T-cell (primary cell): ENCODE results near the gene TMPRSS11B. TPM values are rescaled to one million over a fixed set of nuclear protein-coding genes. Genes with fewer than 3 reads are reported as not detected.
"Not testable (repeated sequence)": the region's sequence is repeated elsewhere in the genome, so short reads cannot be mapped to it uniquely, and the experiment has no call there.

Experiments used
- ATAC-seq, 4 experiments: fragments of 200-7000 bp in 3 of 4; fragments of 150-1000 bp in 1 of 4; cut with Tn5 transposase; replicated peaks in 1 of 4; 1 replicate in 3 of 4; 2 replicates in 1 of 4; pipeline ENCODE4 v1.10.0; 2021; ENCODE audit warnings: moderate library complexity in 3 of 4, mild to moderate bottlenecking in 2 of 4, moderate number of reproducible peaks in 1 of 4
- CTCF ChIA-PET, 2 donors: fragments of 300-600 bp; sonication (Branson Sonifier 250); formaldehyde crosslinking; loops; one replicate each; lab custom pipeline; 2022; ENCODE audit warnings: antibody characterized with exemption in 2 of 2; lab: Charles Lee
- POLR2A ChIA-PET, 2 donors: fragments of 300-600 bp; sonication (Branson Sonifier 250); formaldehyde crosslinking; loops; one replicate each; lab custom pipeline; 2022; ENCODE audit warnings: antibody characterized with exemption in 2 of 2; lab: Charles Lee
- DNase-seq, 35 experiments: peaks; one replicate each; pipeline versions ENCODE4 v3.0.0 to v3.0.0-alpha.2; 2013 to 2023
- H3K27ac ChIP-seq: one replicate; pipeline ENCODE4 v1.5.1; 2013; ENCODE audit warnings: low read length
- H3K27me3 ChIP-seq, 2 experiments: replicated peaks in 1 of 2; 1 replicate in 1 of 2; 2 replicates in 1 of 2; pipeline versions ENCODE4 v1.6.1 to v1.7.0; 2013; ENCODE audit warnings: low read length in 1 of 2, mixed read lengths in 1 of 2; ENCODE audit not compliant: control insufficient read depth in 2 of 2, insufficient read depth in 2 of 2; ENCODE audit errors: extremely low read depth in 1 of 2
- H3K36me3 ChIP-seq, 2 donors: 1 replicate in 1 of 2; 2 replicates in 1 of 2; pipeline versions ENCODE4 v1.6.1 to v1.7.0; 2013; ENCODE audit warnings: low read length in 1 of 2; ENCODE audit not compliant: control insufficient read depth in 2 of 2, insufficient read depth in 1 of 2; ENCODE audit errors: extremely low read depth in 1 of 2
- H3K4me1 ChIP-seq, 2 experiments: 1 replicate in 1 of 2; 2 replicates in 1 of 2; pipeline versions ENCODE4 v1.6.1 to v1.7.0; 2013; ENCODE audit warnings: low read length in 2 of 2, mixed read lengths in 1 of 2; ENCODE audit not compliant: insufficient read depth in 2 of 2, control insufficient read depth in 1 of 2; ENCODE audit errors: extremely low read depth in 1 of 2
- H3K4me3 ChIP-seq, 2 donors: 1 replicate in 1 of 2; 2 replicates in 1 of 2; pipeline versions ENCODE4 v1.5.1 to v1.7.0; 2013; ENCODE audit warnings: mild to moderate bottlenecking in 2 of 2, low read length in 1 of 2, moderate library complexity in 1 of 2; ENCODE audit not compliant: control insufficient read depth in 1 of 2; ENCODE audit errors: extremely low read depth in 1 of 2
- H3K9me3 ChIP-seq: 2 replicates; pipeline ENCODE4 v1.7.0; 2013
- H3K27ac Mint-ChIP-seq, 2 donors: one replicate each; pipeline ENCODE4 v1.8.0; 2020 to 2021; ENCODE audit warnings: mild to moderate bottlenecking in 2 of 2, mixed read lengths in 2 of 2
- H3K27me3 Mint-ChIP-seq, 2 donors: one replicate each; pipeline ENCODE4 v1.8.0; 2021 to 2022; ENCODE audit warnings: mixed read lengths in 2 of 2
- H3K36me3 Mint-ChIP-seq: one replicate; pipeline ENCODE4 v1.8.0; 2021; ENCODE audit warnings: mixed read lengths
- H3K4me1 Mint-ChIP-seq, 3 donors: one replicate each; pipeline ENCODE4 v1.8.0; 2020 to 2022; ENCODE audit warnings: mixed read lengths in 3 of 3, mild to moderate bottlenecking in 1 of 3
- H3K4me3 Mint-ChIP-seq, 3 donors: one replicate each; pipeline ENCODE4 v1.8.0; 2020 to 2022; ENCODE audit warnings: mild to moderate bottlenecking in 3 of 3, mixed read lengths in 3 of 3, moderate library complexity in 3 of 3
- H3K9me3 Mint-ChIP-seq, 3 donors: one replicate each; pipeline ENCODE4 v1.8.0; 2020 to 2022; ENCODE audit warnings: mixed read lengths in 3 of 3
- WGBS: methylation state at CpG from one replicate; pipeline ENCODE4 v1.1.5; 2013; ENCODE audit warnings: missing lambda C conversion rate; ENCODE audit not compliant: insufficient coverage; 5-methylcytosine and 5-hydroxymethylcytosine counted together
- total RNA-seq, 35 experiments: library from RNA in 6 of 35; stranded (reverse) in 6 of 35; fragments of 120-200 nt in 1 of 35; gene quantifications; one replicate each; pipeline versions ENCODE4 v1.2.1 to v1.2.4 and lab custom pipeline; 2013 to 2026

Gene TMPRSS11B
- total RNA-seq, 5 donors from 2014 or later (not counting 1 experiment from before 2014, with no cell fraction given): not detected

DNA sequence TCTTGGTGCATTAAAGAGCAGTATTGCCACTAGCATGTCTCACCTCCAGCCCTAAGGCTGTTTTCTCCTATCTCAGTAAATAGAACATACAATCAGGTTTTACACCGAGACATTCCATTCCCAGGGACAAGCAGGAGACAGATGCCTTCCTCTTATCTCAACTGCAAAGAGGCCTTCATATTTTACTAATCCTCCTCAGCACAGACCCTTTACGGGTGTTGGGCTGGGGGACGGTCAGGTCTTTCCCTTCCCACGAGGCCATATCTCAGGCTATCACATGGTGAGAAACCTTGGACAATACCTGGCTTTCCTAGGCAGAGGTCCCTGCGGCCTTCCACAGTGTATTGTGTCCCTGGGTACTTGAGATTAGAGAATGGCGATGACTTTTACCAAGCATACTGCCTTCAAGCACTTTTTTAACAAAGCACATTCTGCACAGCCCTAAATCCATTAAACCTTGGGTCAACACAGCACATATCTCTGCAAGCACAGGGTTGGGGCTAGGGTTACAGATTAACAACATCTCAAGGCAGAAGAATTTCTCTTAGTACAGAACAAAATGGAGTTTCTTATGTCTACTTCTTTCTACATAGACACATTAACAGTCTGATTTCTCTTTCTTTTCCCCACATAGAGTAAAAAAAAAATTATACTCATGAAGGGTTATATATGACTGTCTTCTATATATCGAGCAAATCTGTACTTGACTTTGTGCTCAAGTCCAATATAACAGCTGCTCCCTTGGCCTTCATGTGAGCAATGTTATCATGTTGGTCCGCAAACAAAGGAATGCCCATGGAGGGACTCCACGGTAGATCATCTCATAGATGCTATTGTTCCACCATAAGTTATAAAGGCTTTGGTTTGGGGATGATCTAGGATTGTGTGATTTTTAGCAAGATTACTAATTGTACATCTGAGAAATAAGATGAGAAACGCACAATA, 36.6 kb upstream of the TMPRSS11B start:
- CTCF ChIA-PET, H3K36me3 Mint-ChIP-seq, POLR2A ChIA-PET, DNase-seq, H3K9me3 ChIP-seq, H3K27me3 Mint-ChIP-seq, H3K27me3 ChIP-seq, H3K4me3 ChIP-seq, H3K4me1 ChIP-seq, H3K4me1 Mint-ChIP-seq, H3K27ac ChIP-seq, ATAC-seq, H3K9me3 Mint-ChIP-seq, H3K4me3 Mint-ChIP-seq, H3K27ac Mint-ChIP-seq, H3K36me3 ChIP-seq: not testable (repeated sequence)
- 89% methylated on average over 2 of the region's 10 CpGs for WGBS

DNA sequence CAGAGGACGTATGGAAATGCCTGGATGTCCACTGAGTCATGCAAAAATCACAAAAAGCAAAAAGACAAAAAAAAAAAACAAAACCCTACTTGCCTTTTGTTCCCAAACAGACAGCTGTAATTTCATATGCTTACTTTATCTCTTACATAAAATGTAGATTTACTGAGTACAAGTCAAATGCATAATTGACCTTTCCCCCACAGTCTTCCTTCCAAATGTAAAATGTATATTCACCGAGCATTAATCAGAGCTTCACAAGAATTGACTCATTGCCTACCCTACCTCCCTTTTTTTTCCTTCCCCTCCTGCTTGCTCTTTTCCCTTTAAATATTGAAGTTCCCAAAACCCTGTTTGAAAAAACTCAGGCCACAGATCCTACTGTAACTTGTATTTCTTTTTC, 32.5 kb upstream of the TMPRSS11B start:
- 100% methylated on average over 1 of the region's 2 CpGs for WGBS
- Histone ChIP-seq H3K4me1 (no peaks in the 10 kb centered on the region), H3K27ac (no peak overlapping the region), H3K27me3 (peaks cover 0 to 3% of the 10 kb centered on the region in 2 experiments), H3K4me3 (no peak overlapping the region), H3K36me3 (no peaks in the 10 kb centered on the region), H3K9me3 (no peaks in the 10 kb centered on the region)
- H3K36me3 Mint-ChIP-seq: no peaks in the 10 kb centered on the region
- no peak for ATAC-seq
- POLR2A ChIA-PET: interaction anchor here in 1 of 2 donors (0.5 to 0.7 kb wide), 2 partner anchors 11 to 1787 kb away, joined by 3 to 4 read pairs; no protein-coding TSS in a partner anchor
- no peak overlapping the region for H3K4me3 Mint-ChIP-seq
- H3K4me1 Mint-ChIP-seq: no peaks in the 10 kb centered on the region
- no peak overlapping the region for H3K27ac Mint-ChIP-seq
- H3K27me3 Mint-ChIP-seq: peaks cover 5 to 10% of the 10 kb centered on the region in 2 donors
- CTCF ChIA-PET: interaction anchor here in 1 of 2 donors (0.7 kb wide), 1 partner anchor 18 kb away, joined by 4 read pairs; no protein-coding TSS in a partner anchor
- no peaks in the 10 kb centered on the region for H3K9me3 Mint-ChIP-seq
- no peak for DNase-seq

DNA sequence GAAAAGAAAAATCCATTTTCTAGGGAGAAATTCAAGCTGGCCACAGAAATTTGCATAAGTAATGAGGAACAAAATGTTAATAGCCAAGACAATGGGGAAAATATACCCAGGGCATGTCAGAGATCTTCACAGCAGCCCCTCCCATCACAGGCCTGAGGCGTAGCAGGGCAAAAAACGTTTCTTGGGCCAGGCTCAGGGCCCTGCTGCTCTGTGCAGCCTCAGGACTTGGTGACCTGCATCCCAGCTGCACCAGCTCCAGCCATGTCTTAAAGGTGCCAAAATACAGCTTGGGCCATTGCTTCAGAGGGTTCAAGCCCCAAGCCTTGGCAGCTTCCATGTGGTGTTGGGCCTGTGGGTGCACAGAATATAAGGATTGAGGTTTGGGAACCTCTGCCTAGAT, 32.1 kb upstream of the TMPRSS11B start:
- Mint-ChIP-seq H3K4me3 (no peak overlapping the region), H3K4me1 (no peaks in the 10 kb centered on the region), H3K27ac (no peak overlapping the region), H3K36me3 (no peaks in the 10 kb centered on the region), H3K9me3 (no peaks in the 10 kb centered on the region), H3K27me3 (peaks cover 8 to 10% of the 10 kb centered on the region in 2 donors)
- POLR2A ChIA-PET: interaction anchor here in 1 of 2 donors (0.5 to 0.7 kb wide), 2 partner anchors 12 to 1788 kb away, joined by 3 to 4 read pairs; no protein-coding TSS in a partner anchor
- Histone ChIP-seq H3K4me1 (no peaks in the 10 kb centered on the region), H3K9me3 (no peaks in the 10 kb centered on the region), H3K27ac (no peak overlapping the region), H3K4me3 (no peak overlapping the region), H3K36me3 (no peaks in the 10 kb centered on the region), H3K27me3 (peaks cover 0 to 3% of the 10 kb centered on the region in 2 experiments)
- CTCF ChIA-PET: no interaction called here
- DNase-seq (no peak), ATAC-seq (no peak)
- 56% methylated on average over 2 of the region's 2 CpGs for WGBS

- no CpG with 5 or more reads among the region's 2 CpGs for WGBS
- Histone ChIP-seq H3K27me3 (peaks cover 0 to 6% of the 10 kb centered on the region in 2 experiments), H3K4me1 (no peaks in the 10 kb centered on the region), H3K36me3 (no peaks in the 10 kb centered on the region), H3K27ac (no peak overlapping the region), H3K4me3 (no peak overlapping the region), H3K9me3 (no peaks in the 10 kb centered on the region)
- H3K4me3 Mint-ChIP-seq: no peak overlapping the region
- H3K27me3 Mint-ChIP-seq: peaks cover 12 to 13% of the 10 kb centered on the region in 2 donors
- no peaks in the 10 kb centered on the region for H3K36me3 Mint-ChIP-seq
- ChIA-PET CTCF (interaction anchor here (0.8 to 2.4 kb wide), 6 partner anchors 9 to 104 kb away, joined by 3 to 45 read pairs (median 6); no protein-coding TSS in a partner anchor), POLR2A (no interaction called here)
- ATAC-seq (no peak), DNase-seq (no peak)
- H3K9me3 Mint-ChIP-seq: no peaks in the 10 kb centered on the region
- H3K27ac Mint-ChIP-seq: no peak overlapping the region
- H3K4me1 Mint-ChIP-seq: peaks cover 0 to 2% (median 0%) of the 10 kb centered on the region in 3 donors
Observed at GRCh38 chr4:68272860-68273259, 27.4 kb upstream of the TMPRSS11B start.

DNA sequence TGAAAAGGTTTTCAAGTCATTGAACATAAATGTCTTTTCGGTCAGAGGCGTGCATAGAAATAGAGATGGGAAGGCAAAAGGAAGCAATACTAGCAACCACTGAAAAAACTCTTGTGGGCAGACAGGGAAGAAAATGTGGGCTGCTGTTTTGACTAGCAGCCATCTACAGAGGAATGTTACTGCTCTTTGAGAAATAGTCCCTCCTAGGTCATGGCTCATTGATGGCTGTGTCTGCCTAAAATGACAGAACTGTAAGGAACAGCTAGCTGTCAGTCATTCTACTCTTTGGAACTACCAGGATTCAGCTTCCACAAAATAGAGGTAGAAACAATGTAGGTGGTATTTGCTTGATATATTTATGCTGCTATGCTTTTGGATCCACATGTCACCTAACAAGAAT, 26.9 kb upstream of the TMPRSS11B start:
- H3K9me3 ChIP-seq: no peaks in the 10 kb centered on the region
- ChIA-PET CTCF (interaction anchor here (1.2 to 2.4 kb wide), 7 partner anchors 9 to 104 kb away, joined by 3 to 45 read pairs (median 6); no protein-coding TSS in a partner anchor), POLR2A (interaction anchor here in 1 of 2 donors (0.6 kb wide), 1 partner anchor 81 kb away, joined by 4 read pairs; no protein-coding TSS in a partner anchor)
- Mint-ChIP-seq H3K4me3 (peak overlapping the region in 2 of 3 donors; percentile 38 to 47), H3K27me3 (peaks cover 12 to 13% of the 10 kb centered on the region in 2 donors), H3K9me3 (no peaks in the 10 kb centered on the region), H3K27ac (no peak overlapping the region), H3K4me1 (peaks cover 0 to 2% (median 0%) of the 10 kb centered on the region in 3 donors), H3K36me3 (no peaks in the 10 kb centered on the region)
- H3K36me3 ChIP-seq: no peaks in the 10 kb centered on the region
- no peaks in the 10 kb centered on the region for H3K4me1 ChIP-seq
- WGBS: 40% methylated on average over 1 of the region's 2 CpGs
- no peak for DNase-seq
- ATAC-seq: no peak
- H3K27ac ChIP-seq: no peak overlapping the region
- peaks cover 0 to 3% of the 10 kb centered on the region in 2 experiments for H3K27me3 ChIP-seq
- H3K4me3 ChIP-seq: no peak overlapping the region

- ChIA-PET CTCF (interaction anchor here (0.6 to 2.4 kb wide), 7 partner anchors 10 to 1254 kb away, joined by 3 to 45 read pairs (median 7); no protein-coding TSS in a partner anchor), POLR2A (interaction anchor here in 1 of 2 donors (0.6 kb wide), 1 partner anchor 81 kb away, joined by 4 read pairs; no protein-coding TSS in a partner anchor)
- Histone ChIP-seq H3K4me3 (no peak overlapping the region), H3K4me1 (no peaks in the 10 kb centered on the region), H3K9me3 (no peaks in the 10 kb centered on the region), H3K36me3 (no peaks in the 10 kb centered on the region), H3K27me3 (peaks cover 0 to 3% of the 10 kb centered on the region in 2 experiments), H3K27ac (no peak overlapping the region)
- DNase-seq (peak in 2 of 35 experiments; percentile 1 to 63), ATAC-seq (peak; percentile 47 to 64 (median 51))
- H3K27me3 Mint-ChIP-seq: peaks cover 12 to 13% of the 10 kb centered on the region in 2 donors
- H3K4me1 Mint-ChIP-seq: peaks cover 0 to 2% (median 0%) of the 10 kb centered on the region in 3 donors
- H3K4me3 Mint-ChIP-seq: peak overlapping the region in 2 of 3 donors; percentile 38 to 47
- WGBS: no CpG with 5 or more reads among the region's 11 CpGs
- no peak overlapping the region for H3K27ac Mint-ChIP-seq
- no peaks in the 10 kb centered on the region for H3K36me3 Mint-ChIP-seq
- H3K9me3 Mint-ChIP-seq: no peaks in the 10 kb centered on the region
Observed at GRCh38 chr4:68271851-68272357, 26.4 kb upstream of the TMPRSS11B start.
